SIG-M5 treated with dmso at 0.1 percent for 504 hours (cell line): ENCODE data around the gene SPATA20.

Experiments
- DNase-seq: peaks from one replicate; lab custom pipeline; 2025; ENCODE audit not compliant: unreplicated experiment; lab: John Stamatoyannopoulos, UW

Gene SPATA20

GRCh38 chr17:50519141-50519834 lies 27.7 kb upstream of the SPATA20 start:
- DNase-seq = no peak

- no peak for DNase-seq
These were observed 26.5 kb upstream of the SPATA20 start for GRCh38 chr17:50520483-50520882.

GRCh38 chr17:50521514-50521913 lies 25.5 kb upstream of the SPATA20 start:
- no peak for DNase-seq

GRCh38 chr17:50522766-50523165 lies 24.2 kb upstream of the SPATA20 start:
- no peak for DNase-seq

- no peak for DNase-seq
These were observed 23.8 kb upstream of the SPATA20 start for GRCh38 chr17:50523208-50523607.

GRCh38 chr17:50524838-50525237 lies 22.1 kb upstream of the SPATA20 start:
- DNase-seq = no peak

GRCh38 chr17:50527155-50527762 lies 19.7 kb upstream of the SPATA20 start:
- DNase-seq = peak; percentile 37

GRCh38 chr17:50527949-50528474 lies 19.0 kb upstream of the SPATA20 start:
- DNase-seq = no peak

- DNase-seq = no peak
These were observed 17.1 kb upstream of the SPATA20 start for GRCh38 chr17:50529849-50530248.

- DNase-seq = no peak
These were observed 15.4 kb upstream of the SPATA20 start for GRCh38 chr17:50531428-50532025.

GRCh38 chr17:50532452-50533024 lies 14.4 kb upstream of the SPATA20 start, which contains the start of gene EPN3:
Gene EPN3 (plus strand): TSS chr17:50532735. CDS start chr17:50536557, 3,822 bp downstream.
- peak; percentile 41 for DNase-seq

GRCh38 chr17:50533185-50533584 lies 13.8 kb upstream of the SPATA20 start:
- no peak for DNase-seq

GRCh38 chr17:50533720-50534148 lies 13.2 kb upstream of the SPATA20 start:
- no peak for DNase-seq

- peak; percentile 28 for DNase-seq
These were observed 12.6 kb upstream of the SPATA20 start for GRCh38 chr17:50534222-50534978.

- no peak for DNase-seq
These were observed 12.0 kb upstream of the SPATA20 start for GRCh38 chr17:50534979-50535326.

GRCh38 chr17:50535407-50535806 lies 11.6 kb upstream of the SPATA20 start:
- DNase-seq = no peak

GRCh38 chr17:50536683-50537646 lies 10.0 kb upstream of the SPATA20 start:
- peak; percentile 57 for DNase-seq

GRCh38 chr17:50537721-50538548 lies 9.0 kb upstream of the SPATA20 start:
- DNase-seq = no peak
